SU-DHL-6 (cell line): ENCODE results near the gene WDR5.

Experiments used
- CTCF ChIP-seq: fragments of 200-600 bp; sonication (generic); IDR thresholded peaks from one replicate; pipeline ENCODE4 v1.5.1; 2017; ENCODE audit warnings: antibody characterized with exemption, mild to moderate bottlenecking, low read length, moderate library complexity; ENCODE audit not compliant: insufficient read depth, poor library complexity, severe bottlenecking
- EZH2phosphoT487 ChIP-seq: fragments of 200-600 bp; sonication (generic), shearing (Covaris generic); conservative IDR thresholded peaks from 2 replicates; pipeline ENCODE4 v1.6.1; 2018; ENCODE audit warnings: mild to moderate bottlenecking, antibody characterized with exemption, low read length, moderate library complexity, mixed read lengths

- TF ChIP-seq CTCF (no peak), EZH2phosphoT487 (no peak)
Measured at GRCh38 chr9:134174073-134174449, 38.2 kb downstream of the WDR5 start.
